DOHH2 (cell line): Measurements from ENCODE around the gene NHSL2.

Experiments
- CTCF ChIP-seq: fragments of 200-600 bp; sonication (generic); IDR thresholded peaks from one replicate; pipeline ENCODE4 v1.5.1; 2014; ENCODE audit warnings: antibody characterized with exemption, mild to moderate bottlenecking, low read depth, low read length; ENCODE audit not compliant: poor library complexity, severe bottlenecking
- EZH2phosphoT487 ChIP-seq: fragments of 200-600 bp; sonication (generic); IDR thresholded peaks from 2 replicates; pipeline ENCODE4 v1.6.1; 2017; ENCODE audit warnings: borderline replicate concordance, mild to moderate bottlenecking, antibody characterized with exemption, low read length, moderate library complexity, mixed read lengths

GRCh38 chrX:72041871-72042851, 131.5 kb downstream of the NHSL2 start:
- TF ChIP-seq CTCF, result no peak
- TF ChIP-seq EZH2phosphoT487, result no peak
